Breast epithelium (tissue), 4 donors: ENCODE data around the gene METTL25. TPM values are rescaled to one million over a fixed set of nuclear protein-coding genes. Genes with fewer than 3 reads are reported as not detected.

Experiments
- DNase-seq, 2 donors: peaks; one replicate each; pipeline ENCODE4 v3.0.0-alpha.2; 2019; ENCODE audit warnings: low spot score in 2 of 2
- H3K27ac ChIP-seq, 2 donors: fragments of 200-600 bp; sonication (generic) in 1 of 2; one replicate each; pipeline ENCODE4 v1.5.1; 2016 to 2019; ENCODE audit warnings: mild to moderate bottlenecking in 1 of 2
- H3K27me3 ChIP-seq, 2 donors: fragments of 200-600 bp; sonication (generic) in 1 of 2; one replicate each; pipeline versions ENCODE4 v1.5.1 to v1.6.0; 2017 to 2019; ENCODE audit warnings: control low read depth in 1 of 2, mild to moderate bottlenecking in 1 of 2
- H3K36me3 ChIP-seq: fragments of 200-600 bp; one replicate; pipeline ENCODE4 v1.5.1; 2019
- H3K4me1 ChIP-seq, 2 donors: fragments of 200-600 bp; sonication (generic); one replicate each; pipeline ENCODE4 v1.5.1; 2016 to 2019; ENCODE audit warnings: control low read depth in 1 of 2
- H3K4me3 ChIP-seq, 3 donors: fragments of 200-600 bp; sonication (generic); 1 replicate in 2 of 3; 2 replicates in 1 of 3; pipeline ENCODE4 v1.5.1; 2016 to 2019; ENCODE audit warnings: mild to moderate bottlenecking in 3 of 3, moderate library complexity in 2 of 3
- H3K9me3 ChIP-seq, 2 donors: fragments of 200-600 bp; sonication (generic) in 1 of 2; one replicate each; pipeline ENCODE4 v1.5.1; 2016 to 2019; ENCODE audit warnings: control low read depth in 1 of 2
- POLR2A ChIP-seq: fragments of 450-650 bp; IDR thresholded peaks from one replicate; pipeline ENCODE4 v1.6.1; 2016; ENCODE audit warnings: antibody characterized with exemption, mild to moderate bottlenecking, moderate library complexity
- POLR2AphosphoS5 ChIP-seq, 3 donors: sonication (generic); formaldehyde crosslinking; IDR thresholded peaks; one replicate each; pipeline ENCODE4 v1.6.1; 2017; ENCODE audit warnings: antibody characterized with exemption in 3 of 3
- intact Hi-C: fragments of 100-400 bp; cut with DNase I; formaldehyde crosslinking; loops from one replicate; pipeline ENCODE4 v1.15.1; 2023; ENCODE audit warnings: low total_unique reads
- total RNA-seq, 3 donors: library from RNA; depleted of rRNA; stranded (reverse); fragments of >200 nt; gene quantifications; one replicate each; pipeline ENCODE4 v1.1.0, GENCODE V29; 2016
- TF ChIP-seq, protein P1 (sequence below), 3 donors: fragments of 450-650 bp; IDR thresholded peaks; one replicate each; pipeline ENCODE4 v1.5.1; 2016 to 2017; ENCODE audit warnings: antibody characterized with exemption in 3 of 3, mild to moderate bottlenecking in 3 of 3, moderate library complexity in 3 of 3

Gene METTL25
- total RNA-seq, 3 donors from 2014 or later = 10.4 to 38.9 (median 25.9) TPM

DNA sequence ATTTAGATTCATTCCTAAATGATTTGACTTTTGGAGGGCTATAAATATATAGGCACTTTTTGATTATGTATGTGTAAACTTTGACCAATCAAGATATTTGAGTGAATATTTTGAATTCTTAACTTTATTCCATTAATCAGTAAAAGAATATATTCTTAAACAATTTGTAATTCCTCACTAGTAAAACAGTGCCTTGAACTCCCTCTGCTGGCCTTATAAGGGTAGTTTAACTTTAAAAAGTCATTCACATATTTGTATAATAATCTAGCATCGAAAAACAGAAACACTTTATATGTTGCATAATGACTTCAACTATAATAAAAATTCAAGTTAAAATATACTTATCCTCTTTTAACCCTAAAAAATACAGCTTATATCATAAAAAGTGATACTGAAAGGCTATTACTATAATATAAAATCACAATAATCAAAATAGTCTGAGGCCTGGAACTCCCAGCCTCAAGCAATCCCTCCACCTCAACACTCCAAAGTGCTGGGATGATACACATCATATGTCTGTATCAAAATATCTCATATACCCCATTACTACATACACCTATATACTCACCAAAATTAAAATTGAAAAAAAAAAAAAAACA, 31.3 kb upstream of the METTL25 start:
- TF ChIP-seq POLR2A (no peak), POLR2AphosphoS5 (IDR thresholded peaks at IDR 0.05) (no peak)
- TF ChIP-seq, protein P1, sequence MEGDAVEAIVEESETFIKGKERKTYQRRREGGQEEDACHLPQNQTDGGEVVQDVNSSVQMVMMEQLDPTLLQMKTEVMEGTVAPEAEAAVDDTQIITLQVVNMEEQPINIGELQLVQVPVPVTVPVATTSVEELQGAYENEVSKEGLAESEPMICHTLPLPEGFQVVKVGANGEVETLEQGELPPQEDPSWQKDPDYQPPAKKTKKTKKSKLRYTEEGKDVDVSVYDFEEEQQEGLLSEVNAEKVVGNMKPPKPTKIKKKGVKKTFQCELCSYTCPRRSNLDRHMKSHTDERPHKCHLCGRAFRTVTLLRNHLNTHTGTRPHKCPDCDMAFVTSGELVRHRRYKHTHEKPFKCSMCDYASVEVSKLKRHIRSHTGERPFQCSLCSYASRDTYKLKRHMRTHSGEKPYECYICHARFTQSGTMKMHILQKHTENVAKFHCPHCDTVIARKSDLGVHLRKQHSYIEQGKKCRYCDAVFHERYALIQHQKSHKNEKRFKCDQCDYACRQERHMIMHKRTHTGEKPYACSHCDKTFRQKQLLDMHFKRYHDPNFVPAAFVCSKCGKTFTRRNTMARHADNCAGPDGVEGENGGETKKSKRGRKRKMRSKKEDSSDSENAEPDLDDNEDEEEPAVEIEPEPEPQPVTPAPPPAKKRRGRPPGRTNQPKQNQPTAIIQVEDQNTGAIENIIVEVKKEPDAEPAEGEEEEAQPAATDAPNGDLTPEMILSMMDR (IDR thresholded peaks at IDR 0.05) = peak in 2 of 3 donors; percentile 46 to 47
- DNase-seq = no peak
- H3K27me3 ChIP-seq = no peaks in the 10 kb centered on the region
- H3K4me3 ChIP-seq = no peak overlapping the region
- no peaks in the 10 kb centered on the region for H3K9me3 ChIP-seq
- no peak overlapping the region for H3K27ac ChIP-seq
- H3K4me1 ChIP-seq = no peaks in the 10 kb centered on the region
- no peaks in the 10 kb centered on the region for H3K36me3 ChIP-seq
- intact Hi-C loops = no loop called here

DNA sequence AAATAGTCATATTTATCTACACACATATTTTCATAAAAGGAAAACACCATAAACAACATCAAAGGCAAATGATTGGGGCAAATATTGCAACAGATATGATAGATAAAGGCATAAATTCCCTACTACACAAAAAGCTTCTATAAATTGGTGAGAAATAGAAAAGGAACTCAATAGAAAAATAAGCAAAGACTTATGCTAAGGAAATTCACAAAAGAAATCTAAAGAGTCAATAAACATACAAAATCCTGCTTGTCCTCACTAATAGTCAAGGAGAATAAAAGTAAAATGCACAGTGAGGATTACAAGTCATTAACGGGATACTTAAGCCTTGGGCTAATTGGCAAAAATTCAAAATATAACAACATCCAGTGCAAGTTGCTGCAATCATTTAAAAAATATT, 30.5 kb upstream of the METTL25 start:
- Histone ChIP-seq H3K9me3 (no peaks in the 10 kb centered on the region), H3K4me3 (no peak overlapping the region), H3K4me1 (no peaks in the 10 kb centered on the region), H3K36me3 (no peaks in the 10 kb centered on the region), H3K27me3 (no peaks in the 10 kb centered on the region), H3K27ac (no peak overlapping the region)
- intact Hi-C loops = no loop called here
- TF ChIP-seq POLR2AphosphoS5 (IDR thresholded peaks at IDR 0.05) = no peak
- TF ChIP-seq POLR2A = no peak
- TF ChIP-seq, protein P1 (IDR thresholded peaks at IDR 0.05) = no peak
- no peak for DNase-seq

DNA sequence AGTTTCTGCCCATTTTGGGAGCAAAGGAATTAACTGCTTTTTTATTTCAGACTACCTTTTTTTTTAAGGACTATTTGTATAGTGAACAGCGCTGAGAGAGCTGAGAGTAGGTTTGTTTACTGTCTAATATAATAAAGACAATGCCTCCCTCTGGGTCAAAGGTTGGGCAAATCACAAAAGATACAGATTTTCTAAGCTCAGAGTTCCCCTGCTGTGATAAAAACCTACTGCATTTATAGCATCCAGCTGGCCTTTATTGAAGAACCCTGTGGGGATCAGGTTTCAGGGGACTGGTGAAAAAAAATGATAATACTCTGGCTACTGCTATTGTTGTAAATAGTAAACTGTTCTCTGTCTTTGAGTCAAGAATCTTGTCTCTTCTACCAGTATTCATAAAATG, 28.8 kb upstream of the METTL25 start:
- intact Hi-C loops = no loop called here
- H3K4me3 ChIP-seq = no peak overlapping the region
- no peak for TF ChIP-seq POLR2AphosphoS5 (IDR thresholded peaks at IDR 0.05)
- no peak for TF ChIP-seq POLR2A
- no peaks in the 10 kb centered on the region for H3K9me3 ChIP-seq
- DNase-seq = no peak
- H3K36me3 ChIP-seq = no peaks in the 10 kb centered on the region
- no peak overlapping the region for H3K27ac ChIP-seq
- H3K4me1 ChIP-seq = no peaks in the 10 kb centered on the region
- no peaks in the 10 kb centered on the region for H3K27me3 ChIP-seq

DNA sequence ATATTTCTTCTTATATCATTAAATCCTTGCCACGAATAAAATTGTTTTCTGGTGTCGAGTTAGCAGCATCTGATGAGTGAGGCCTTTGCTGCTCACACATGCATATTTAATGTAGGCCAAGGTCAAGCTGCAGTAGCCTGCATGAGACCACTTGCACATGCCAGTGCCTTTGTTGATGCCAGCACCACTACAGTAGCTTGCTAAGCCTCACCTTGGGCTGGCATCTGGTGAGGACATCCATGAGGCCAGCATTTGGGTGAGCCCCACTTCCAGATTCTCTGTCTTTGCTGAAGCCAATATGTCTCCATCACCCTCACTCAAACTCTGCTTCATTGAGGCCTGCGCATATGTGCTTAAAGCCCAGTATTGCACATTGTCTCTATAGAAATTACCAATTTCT, 8.2 kb upstream of the METTL25 start:
- no peaks in the 10 kb centered on the region for H3K27me3 ChIP-seq
- no peak for DNase-seq
- no peak overlapping the region for H3K27ac ChIP-seq
- intact Hi-C loops = no loop called here
- no peaks in the 10 kb centered on the region for H3K36me3 ChIP-seq
- no peak overlapping the region for H3K4me3 ChIP-seq
- H3K4me1 ChIP-seq = no peaks in the 10 kb centered on the region
- TF ChIP-seq, protein P1 (IDR thresholded peaks at IDR 0.05) = no peak
- no peak for TF ChIP-seq POLR2A
- no peak for TF ChIP-seq POLR2AphosphoS5 (IDR thresholded peaks at IDR 0.05)
- H3K9me3 ChIP-seq = no peaks in the 10 kb centered on the region

DNA sequence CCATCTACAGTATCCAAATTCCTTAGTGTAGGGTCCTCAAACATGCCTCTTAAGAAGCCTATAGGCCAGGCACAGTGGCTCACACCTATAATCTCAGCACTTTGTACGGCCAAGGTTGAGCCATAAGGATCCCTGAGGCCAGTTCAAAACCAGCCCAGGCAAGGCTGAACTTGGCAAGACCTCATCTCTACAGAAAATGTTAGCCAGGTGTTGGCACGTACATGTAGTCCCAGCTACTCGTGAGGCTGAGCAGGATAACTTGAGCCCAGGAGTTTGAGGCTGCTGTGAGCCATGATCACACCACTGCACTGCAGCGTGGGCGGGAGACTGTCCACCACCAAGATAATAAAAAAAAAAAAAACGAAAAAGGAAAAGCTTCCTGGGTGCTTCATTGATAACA, 6.9 kb upstream of the METTL25 start:
- no peak overlapping the region for H3K4me3 ChIP-seq
- H3K36me3 ChIP-seq = no peaks in the 10 kb centered on the region
- no peaks in the 10 kb centered on the region for H3K9me3 ChIP-seq
- H3K27me3 ChIP-seq = no peaks in the 10 kb centered on the region
- no peak overlapping the region for H3K27ac ChIP-seq
- H3K4me1 ChIP-seq = peaks cover 0 to 3% of the 10 kb centered on the region in 2 donors
- DNase-seq = no peak
- TF ChIP-seq POLR2AphosphoS5 (IDR thresholded peaks at IDR 0.05) (no peak), POLR2A (no peak)
- TF ChIP-seq, protein P1 (IDR thresholded peaks at IDR 0.05) = no peak
- intact Hi-C loops = no loop called here
